HG03439 (cell line): ENCODE results near the gene DPM2.

Experiments used
- ATAC-seq: cut with Tn5 transposase; IDR thresholded peaks from one replicate; pipeline ENCODE4 v1.9.1; 2021; ENCODE audit warnings: mild to moderate bottlenecking, moderate library complexity; ENCODE audit not compliant: unreplicated experiment

The DPM2 gene, protein sequence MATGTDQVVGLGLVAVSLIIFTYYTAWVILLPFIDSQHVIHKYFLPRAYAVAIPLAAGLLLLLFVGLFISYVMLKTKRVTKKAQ

DNA sequence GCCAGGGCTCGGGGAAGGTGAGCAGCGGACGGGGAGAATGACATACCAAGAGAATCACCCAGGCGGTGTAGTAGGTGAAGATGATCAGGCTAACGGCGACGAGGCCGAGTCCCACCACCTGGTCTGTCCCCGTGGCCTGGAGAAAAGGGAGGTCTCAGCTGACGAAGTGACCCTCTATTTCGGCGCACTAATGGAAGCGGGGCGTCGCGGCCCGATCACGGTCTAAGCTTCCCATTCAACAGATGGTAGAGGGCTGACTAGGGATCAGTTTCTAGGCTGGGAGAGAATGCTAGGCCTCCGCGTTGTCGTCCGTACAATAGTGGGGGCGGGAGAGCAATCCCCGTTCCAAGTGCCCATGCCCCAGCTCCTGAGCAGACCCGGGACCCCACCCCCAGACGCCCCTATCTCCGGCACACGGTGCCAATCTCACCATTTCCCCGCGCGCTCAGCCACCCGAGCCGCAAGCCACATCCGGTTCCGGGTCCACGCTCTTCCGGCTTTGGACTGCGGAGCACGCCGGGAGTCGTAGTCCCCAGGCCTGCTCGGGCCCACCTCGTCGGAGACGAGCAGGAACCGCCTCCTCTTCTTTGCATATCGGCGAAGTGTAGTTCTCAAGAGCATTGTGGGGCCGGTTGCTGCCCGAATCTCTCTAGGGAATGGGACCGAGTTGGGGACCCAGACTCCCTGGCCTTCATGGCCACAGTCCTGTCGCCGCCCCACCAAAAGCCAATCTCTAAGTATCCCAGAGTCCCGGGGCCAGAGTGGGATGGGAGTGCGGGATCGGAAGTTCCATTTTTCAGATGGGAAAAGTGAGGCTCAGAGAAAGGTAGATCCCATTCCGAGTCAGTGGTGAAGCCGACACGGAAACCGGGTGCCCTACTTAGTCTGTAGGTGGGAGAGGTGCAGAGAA lies at the start of gene DPM2:
Gene DPM2, minus strand, starts transcription at position 467 of the 910 bp plus-strand sequence. Its CDS starts 34 bp downstream, at position 433.
- peak; percentile 66 for ATAC-seq

DNA sequence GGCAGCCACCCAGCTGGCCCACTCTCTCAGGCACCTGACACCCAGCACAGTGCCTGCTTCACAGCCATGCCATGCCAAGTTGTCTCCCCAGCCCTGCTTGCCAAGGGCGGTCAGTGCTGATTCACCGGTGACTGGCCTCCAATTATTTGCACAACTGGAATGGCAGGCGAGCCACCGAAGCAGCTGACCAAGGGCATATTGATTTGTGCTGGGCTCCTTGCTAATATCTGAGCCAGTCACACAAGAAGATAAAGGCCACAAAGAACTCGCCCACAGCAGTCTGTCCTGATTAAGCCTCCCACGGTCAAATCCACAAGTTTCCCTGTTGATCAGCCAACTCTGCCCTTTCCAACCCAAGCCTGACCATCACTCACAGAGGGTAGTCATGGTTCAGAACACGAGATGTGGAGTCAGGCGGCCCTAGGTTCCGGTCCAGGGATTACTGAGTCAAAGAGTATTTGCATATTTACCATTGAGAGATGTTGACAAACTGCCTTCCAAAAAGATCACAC lies 49.5 kb upstream of the DPM2 start:
- ATAC-seq, result peak; percentile 35

DNA sequence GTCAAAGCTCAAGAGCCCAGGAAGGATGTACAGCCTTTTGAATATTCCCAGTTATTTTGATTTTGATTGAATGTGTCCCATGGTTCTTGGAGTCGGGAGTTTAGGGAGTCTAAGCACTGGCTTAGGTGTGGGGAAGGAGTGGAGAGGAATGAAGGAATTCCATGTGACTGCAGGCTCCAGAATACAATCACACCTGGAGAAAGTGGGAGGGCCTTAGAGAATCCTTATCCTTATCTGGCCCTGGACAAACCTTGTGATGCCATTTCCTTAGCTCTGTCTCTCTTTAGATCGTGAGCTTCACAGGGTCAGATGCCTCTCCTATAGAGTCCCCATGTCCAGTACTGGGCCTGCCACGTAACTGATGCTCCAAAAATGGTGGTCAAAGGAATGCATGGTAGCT lies 47.4 kb upstream of the DPM2 start:
- no peak for ATAC-seq

DNA sequence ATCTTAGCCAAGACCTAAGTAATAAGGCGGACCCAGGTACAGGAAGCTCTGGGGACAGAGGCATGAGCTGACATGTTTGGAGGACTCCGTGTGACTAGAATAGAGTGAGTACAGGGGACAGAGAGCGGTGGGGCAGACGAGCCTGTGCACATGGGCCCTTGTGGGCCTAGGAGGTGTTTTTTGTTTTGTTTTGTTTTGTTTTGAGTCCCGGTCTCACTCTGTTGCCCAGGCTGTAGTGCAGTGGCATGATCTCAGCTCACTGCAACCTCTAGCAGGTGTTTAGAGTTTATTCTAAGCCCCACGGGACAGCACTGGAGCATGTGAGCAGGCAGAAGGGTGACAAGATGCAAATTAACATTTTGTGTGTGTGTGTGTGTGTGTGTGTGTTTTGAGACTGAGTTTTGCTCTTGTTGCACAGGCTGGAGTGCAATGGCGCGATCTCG lies 46.2 kb upstream of the DPM2 start:
- ATAC-seq, result peak; percentile 25

DNA sequence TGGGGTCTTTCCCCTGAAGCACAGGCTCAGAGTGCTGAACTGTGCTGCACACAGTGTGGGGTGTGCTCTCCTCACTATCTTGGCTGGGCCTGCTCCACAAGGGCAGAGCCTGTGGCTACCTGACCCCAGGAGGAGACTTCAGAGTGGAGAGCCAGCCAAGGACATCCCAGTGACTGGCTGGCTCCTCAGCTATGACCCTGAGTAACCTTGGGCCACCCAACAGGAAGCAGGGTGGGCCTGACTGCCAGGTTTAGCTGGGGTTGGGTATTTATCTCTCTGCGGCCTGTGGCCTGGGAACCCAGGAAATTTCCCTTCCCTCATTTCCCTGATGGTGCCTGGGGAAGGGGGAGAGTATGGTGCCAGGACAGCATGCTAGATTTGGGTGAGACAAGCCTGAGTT lies 45.3 kb upstream of the DPM2 start:
- no peak for ATAC-seq

DNA sequence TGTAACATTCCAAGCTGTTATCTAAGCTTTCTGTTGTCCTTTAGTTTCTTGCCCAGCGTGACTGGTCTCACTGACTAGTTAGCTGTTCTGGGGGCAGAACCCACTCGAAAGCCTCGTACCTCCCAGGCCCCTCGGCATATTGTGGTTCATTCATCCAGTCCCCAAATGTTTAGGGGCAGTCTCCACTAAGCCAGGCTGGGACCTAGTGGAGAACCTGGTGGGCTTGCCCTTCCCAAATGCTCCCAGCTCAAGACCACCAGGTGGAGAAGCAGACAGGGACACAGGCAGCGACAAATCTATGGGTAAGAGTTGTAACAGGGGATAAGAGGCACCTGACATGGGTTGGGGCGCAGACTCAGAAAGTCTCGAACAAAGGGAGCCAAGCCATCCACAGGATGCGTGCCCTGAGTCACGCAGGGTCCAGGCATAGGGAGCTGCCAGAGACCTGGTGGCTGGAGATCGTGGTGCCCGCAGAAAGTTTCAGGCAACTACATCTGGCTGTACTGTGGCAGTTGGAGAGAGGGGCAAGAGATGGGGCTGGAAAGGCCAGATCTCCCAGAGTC lies 44.0 kb upstream of the DPM2 start:
- no peak for ATAC-seq

DNA sequence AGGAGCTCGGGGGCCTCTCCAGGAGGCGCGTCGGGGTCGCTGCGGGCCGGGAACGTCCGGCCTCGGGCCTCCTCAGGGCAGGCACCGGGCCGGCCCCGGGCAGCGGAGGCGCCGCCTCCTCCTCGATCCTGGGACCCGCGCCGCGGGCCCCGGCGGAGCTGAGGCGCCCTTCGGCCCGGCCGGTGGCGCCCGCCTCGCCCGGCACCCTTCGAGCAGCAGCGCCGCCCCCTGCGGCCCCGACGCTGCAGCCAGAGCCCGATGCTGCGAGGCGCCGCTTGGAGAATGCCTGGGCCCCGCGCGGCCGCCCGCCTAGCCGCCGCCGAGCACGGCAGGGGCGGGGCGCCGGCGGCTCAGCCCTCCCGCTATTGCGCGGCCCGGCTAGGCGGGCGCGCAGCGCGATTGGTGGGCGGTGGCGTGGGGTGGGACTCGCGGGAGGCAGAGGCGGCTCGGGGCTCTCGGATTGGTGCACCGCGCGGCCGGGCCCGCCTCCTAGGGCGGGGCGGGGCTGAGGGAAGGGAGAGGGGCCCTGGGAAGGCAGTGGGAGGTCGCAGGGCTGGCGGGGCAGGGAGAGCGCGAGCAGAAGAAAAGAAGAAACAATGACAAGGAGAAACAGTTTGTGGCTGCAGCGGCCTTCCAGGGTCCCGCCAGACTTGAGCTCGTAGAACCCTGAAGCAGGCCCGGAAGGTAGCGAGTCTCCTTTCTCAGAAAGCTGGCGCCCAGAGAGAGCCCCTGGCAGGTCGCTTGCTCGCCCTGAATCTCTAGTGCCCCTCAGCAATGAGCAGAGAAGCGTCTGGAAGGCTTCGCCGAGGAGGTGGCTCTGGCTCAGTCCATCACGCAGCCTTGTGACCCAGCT lies 43.3 kb upstream of the DPM2 start, which contains the start of gene EEIG1:
Gene EEIG1, minus strand, starts transcription at position 284 of the 853 bp plus-strand sequence. CDS start 852 bp downstream, outside the sequence.
- peak; percentile 64 for ATAC-seq

DNA sequence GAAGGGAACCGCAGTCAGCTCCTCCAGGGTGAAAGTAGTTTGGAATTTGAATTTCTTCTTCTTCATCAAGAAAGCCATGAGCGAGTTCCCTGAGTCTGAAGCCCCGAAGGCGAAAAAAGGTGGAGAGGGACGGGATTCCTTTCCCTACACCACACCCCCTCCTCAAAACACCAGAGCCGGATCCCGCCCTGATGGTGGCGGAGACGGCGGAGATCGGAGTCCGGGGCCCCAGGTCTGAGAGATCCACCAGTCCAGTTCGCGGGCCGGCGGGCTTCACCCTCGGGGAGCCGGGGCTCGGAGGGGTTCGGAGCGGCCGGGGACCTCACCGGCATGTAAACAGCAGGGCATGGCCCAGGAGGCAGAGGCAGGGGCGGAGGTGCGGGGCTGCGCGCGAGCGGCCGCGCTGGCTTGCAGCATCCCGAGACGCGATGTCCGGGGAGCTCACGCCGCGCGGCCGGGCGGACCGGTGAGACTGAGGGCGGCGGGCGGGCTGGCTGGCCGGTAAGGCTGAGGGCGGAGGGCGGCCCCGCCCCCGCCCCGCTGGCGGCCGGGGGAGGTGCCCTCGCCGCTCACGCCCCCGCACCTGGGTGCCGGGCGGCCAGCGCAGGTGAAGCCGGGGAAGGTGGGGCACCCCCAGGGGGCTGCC lies 42.5 kb upstream of the DPM2 start:
- peak; percentile 37 for ATAC-seq

DNA sequence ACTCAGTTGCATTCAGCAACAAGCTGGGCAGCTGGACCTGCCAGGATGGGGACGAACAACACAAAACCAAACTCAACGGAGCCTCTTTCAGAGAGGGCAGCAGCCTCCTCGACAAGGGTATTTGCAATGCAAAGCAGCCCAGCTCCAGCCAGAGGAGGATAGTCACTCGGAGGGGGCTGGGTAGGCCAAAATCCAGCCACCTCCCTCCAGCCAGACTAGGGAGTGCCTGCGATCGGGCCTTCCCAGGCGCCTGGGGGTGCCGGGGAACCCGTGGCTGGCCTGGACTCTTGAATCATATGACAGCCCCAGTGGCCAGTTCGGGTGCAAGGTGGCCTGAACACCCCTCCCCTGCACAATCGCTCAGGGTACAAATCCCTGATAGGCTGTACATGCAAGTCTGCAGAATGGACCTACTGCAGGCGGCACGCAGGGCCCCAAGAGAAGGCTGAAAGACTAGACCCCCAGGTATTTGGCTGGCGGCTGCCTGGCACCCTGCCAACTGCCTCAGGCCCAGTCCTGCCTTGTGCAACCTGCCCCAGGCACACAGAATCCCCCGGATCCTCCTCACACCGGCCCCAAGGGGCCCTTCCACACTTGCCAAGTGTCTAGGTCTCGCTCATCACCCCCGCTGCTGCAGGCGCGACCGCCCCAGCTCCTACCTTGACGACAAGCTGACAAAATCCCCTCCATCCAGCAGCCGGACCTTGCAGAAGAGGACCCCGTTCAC lies 41.8 kb upstream of the DPM2 start:
- no peak for ATAC-seq

DNA sequence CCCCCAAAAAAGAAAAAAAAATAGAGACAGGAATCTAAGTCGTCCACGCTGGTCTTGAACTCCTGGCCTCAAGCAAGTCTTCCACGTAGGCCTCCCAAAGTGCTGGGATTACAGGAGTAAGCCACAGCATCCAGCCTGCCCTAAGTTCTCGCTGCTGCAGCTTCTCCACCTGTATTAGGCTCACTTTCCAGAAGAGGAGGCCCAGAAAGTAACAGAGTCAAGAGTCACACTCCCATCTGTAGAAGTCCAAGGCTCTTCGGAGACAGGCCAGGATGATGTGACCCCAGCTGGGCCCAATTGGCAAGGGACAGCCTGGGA lies 41.3 kb upstream of the DPM2 start:
- no peak for ATAC-seq

DNA sequence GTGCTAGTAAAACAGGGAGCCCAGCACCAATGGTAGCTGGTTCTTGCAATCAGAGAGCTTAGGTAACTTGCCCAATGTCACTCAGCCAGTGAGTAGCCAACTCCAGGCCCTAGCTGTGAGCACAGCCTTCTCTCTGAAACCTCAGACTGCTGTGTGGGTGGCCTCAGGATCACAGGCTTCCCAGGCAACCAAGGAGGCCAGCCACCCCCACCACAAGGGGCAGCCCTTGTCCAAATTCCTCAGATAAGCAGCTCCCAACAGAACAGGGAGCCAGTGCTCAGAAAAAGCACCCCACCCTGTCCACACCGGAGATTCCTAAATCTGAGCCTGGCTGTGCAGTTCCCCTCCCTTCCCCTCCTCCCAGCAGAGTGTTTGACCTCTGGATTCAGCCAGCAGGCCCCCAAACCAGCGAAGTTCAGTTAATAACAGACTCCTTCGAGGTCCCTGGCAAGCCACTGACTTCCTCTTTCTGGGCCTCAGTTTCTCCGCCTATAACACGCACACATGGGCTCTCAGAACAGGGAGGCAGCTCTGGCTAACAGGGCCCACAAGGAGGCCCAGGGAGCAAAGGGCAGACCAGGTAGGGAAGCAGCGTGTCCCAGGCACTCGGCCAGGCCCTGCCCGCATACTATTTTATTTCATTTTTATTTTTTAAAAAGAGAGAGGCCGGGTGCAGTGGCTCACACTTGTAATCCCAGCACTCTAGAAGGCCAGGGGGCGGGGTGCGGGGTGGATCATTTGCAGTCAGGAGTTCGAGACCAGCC lies 40.4 kb upstream of the DPM2 start:
- ATAC-seq, result no peak

DNA sequence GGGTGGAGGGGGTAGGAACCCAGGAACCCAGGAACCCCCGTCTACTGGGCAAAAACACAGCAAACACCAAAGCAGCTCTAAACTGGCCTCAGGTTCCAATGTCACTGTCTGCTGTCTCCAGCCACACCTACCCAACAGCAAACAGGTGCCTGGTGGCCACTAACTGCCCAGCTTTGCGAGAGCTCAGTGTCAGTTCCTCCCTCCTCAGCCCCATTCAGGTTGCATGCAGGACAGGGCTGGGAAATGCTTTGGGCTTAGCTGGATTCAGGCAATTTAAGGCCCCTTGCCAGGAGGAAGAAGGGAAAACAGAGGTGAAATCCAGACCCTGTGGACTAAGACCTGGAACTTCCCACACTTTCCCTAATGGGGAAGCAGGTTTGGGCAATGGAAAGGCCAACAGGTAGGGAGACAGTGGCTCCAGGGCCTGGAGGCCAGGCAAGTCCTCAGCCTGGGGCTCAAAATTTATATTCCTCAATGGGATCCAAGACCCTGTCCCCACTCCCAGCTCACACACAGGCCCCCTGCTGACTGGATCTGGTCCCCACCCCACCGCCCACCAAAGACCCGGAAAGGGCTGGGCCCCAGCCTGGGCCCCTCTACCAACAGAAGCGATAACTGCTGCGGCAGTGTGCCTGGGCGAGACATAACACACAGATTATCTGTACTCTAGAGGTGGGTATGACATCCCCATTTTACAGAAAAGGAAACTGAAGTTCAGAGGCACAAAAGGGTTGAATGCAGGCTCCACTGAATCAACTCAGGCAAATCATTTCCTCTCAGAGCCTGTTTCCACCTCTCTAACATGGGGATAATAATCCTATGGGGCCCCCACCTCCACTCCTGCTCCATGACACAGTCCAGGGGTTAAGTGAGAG lies 39.6 kb upstream of the DPM2 start:
- ATAC-seq, result no peak

DNA sequence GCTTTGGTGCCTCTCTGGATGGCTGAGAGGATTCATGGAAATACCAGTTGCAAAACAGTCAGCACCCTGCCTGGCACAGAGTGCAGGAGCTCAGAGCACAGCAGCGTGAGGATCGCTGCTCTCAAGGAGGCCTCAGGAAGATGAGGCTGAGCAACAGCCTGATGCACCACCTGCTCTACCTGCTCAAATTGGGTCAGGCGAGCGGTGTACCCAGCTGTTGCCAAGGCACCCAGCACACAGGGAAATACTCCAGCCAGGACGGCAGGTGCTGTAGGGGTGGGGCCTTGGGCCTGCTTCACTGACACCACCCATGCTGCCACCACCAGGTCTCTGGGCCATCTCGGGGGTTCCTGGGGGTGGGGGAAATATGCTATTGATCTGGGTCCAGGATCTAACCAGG lies 38.8 kb upstream of the DPM2 start:
- no peak for ATAC-seq

DNA sequence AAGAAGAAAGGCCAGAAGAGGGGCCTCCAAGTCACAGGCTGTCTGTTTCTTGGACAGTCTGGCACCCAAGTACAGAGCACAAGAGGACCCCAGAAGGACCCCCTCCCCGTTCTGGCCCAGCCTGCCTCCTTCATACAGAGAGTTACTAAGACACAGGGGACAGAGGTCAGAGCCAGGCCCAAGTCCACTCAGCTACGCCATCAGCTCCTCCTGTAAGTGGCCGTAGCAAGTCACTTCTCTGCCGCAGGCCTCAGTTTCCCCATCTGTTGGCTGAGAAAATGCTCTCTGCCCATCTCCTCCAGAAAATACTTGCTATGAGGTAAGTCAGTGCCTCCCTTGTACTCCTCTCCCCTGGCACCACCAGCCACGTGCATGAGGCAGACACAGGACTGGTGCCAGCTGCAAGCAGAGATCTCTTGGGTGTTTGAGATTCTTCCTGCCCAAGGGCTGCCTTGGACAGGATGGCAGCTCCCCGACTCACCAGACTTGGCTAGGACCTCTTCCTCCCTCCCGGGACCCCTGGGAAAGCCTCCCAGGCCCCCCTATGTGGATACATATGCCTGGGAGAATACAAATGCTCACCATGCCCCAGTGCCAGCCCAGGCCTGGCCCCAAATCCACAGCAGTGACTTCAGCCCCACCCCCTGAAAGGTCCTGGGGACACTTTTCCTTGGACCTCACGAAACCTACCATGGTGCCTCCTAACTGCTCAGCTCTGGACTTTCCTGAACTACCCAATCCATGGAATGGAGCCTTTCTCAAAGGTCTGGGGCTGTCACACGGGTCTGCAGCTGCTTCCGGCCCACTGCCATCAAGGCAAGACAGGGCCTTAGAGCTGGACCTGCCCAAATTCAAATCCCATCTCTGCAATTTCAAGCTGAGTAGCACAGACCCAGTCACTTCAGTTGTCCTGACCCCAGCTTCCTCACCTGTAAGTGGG lies 38.0 kb upstream of the DPM2 start:
- ATAC-seq, result no peak

DNA sequence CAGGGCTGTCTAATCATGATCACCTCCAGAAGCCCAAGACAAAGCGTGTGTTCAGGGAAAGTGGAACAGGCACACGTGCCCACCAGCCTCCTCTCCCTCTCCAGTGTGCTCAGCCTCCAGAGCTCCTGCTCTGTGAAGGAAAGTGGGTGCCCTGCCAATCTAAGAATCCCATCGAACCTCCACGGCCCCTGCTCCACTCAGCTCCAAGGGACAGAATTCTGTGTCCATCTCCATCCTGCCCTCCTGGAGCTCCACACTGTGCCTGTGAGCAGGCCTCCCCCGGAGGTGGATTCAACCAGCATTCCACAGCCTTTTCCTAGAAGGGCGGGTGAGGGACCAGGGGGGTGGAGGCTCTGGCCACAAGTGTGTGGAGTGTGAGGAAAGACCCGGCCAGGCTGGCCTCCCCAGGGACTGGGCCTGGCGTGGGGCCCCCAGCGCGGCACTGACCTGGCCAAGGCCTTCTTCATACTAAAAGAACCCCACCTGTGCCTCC lies 37.2 kb upstream of the DPM2 start:
- no peak for ATAC-seq

DNA sequence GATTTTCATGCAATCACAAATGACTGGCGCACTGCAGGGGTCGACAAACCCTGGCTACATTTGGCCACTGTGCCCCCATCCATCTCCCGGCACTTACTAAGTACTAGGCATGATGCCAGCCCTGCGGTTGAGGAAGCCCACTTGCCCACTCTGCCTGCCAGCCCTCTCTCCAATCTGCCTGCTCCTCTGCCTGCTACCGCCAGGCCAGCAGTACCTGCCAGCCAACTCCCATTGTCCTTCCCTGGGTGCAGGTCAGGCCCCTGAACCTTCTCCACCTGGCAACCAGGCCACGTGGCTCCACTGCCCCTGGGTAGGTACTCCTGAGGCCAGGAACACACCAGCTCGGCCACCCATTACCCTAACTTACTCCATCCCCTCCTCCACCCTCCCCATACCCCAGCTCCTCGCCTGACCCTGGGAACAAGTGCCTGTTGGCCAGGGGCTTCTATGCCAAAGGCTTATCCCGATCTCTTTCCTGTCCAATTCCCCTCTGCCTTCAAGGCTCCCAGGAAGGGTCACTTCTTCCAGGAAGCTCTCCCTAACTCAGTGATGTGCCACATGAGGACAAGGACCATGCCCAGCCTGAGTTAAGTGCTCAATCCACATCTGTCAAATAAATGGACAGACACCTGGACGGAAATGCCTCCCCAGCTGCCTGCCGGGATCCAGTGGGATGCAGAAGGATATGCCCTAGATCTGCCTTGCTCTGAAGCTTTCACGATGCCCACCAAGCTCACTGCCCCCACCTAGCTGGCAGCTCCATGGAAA lies 36.5 kb upstream of the DPM2 start:
- ATAC-seq, result no peak
